ENCODE data around the gene ARHGAP12.
"Not testable (repeated sequence)": the region's sequence is repeated elsewhere in the genome, so short reads cannot be mapped to it uniquely, and the experiment has no call there.

Gene ARHGAP12

GRCh38 chr10:31924833-31925232 lies 3.8 kb downstream of the ARHGAP12 start:
- no peak for DNase-seq (ENCODE audit: low read depth in 2 of 2)

- no peak for DNase-seq (ENCODE audit: low read depth in 2 of 2)
Measured at GRCh38 chr10:31923389-31923788, 5.2 kb downstream of the ARHGAP12 start.

- DNase-seq (ENCODE audit: low read depth in 2 of 2) = no peak
Measured at GRCh38 chr10:31921031-31921430, 7.6 kb downstream of the ARHGAP12 start.

GRCh38 chr10:31920538-31920937 lies 8.1 kb downstream of the ARHGAP12 start:
- DNase-seq (ENCODE audit: low read depth in 2 of 2) = no peak

GRCh38 chr10:31918671-31919409 lies 9.8 kb downstream of the ARHGAP12 start:
- DNase-seq (ENCODE audit: low read depth in 2 of 2) = no peak

GRCh38 chr10:31914370-31914769 lies 14.3 kb downstream of the ARHGAP12 start:
- DNase-seq (ENCODE audit: low read depth in 2 of 2) = no peak

- no peak for DNase-seq (ENCODE audit: low read depth in 2 of 2)
Measured at GRCh38 chr10:31912898-31913850, 15.5 kb downstream of the ARHGAP12 start.

- no peak for DNase-seq (ENCODE audit: low read depth in 2 of 2)
Measured at GRCh38 chr10:31912289-31912688, 16.3 kb downstream of the ARHGAP12 start.

- no peak for DNase-seq (ENCODE audit: low read depth in 2 of 2)
Measured at GRCh38 chr10:31910016-31910415, 18.6 kb downstream of the ARHGAP12 start.

- no peak for DNase-seq (ENCODE audit: low read depth in 2 of 2)
Measured at GRCh38 chr10:31908157-31908556, 20.5 kb downstream of the ARHGAP12 start.

GRCh38 chr10:31906039-31906438 lies 22.6 kb downstream of the ARHGAP12 start:
- DNase-seq (ENCODE audit: low read depth in 2 of 2) = no peak

GRCh38 chr10:31905586-31905985 lies 23.0 kb downstream of the ARHGAP12 start:
- no peak for DNase-seq (ENCODE audit: low read depth in 2 of 2)

- DNase-seq (ENCODE audit: low read depth in 2 of 2) = no peak
Measured at GRCh38 chr10:31902625-31903024, 26.0 kb downstream of the ARHGAP12 start.

- DNase-seq (ENCODE audit: low read depth in 2 of 2) = no peak
Measured at GRCh38 chr10:31897506-31897905, 31.1 kb downstream of the ARHGAP12 start.

- DNase-seq (ENCODE audit: low read depth in 2 of 2) = no peak
Measured at GRCh38 chr10:31896968-31897384, 31.7 kb downstream of the ARHGAP12 start.

- DNase-seq (ENCODE audit: low read depth in 2 of 2) = not testable (repeated sequence)
Measured at GRCh38 chr10:31895722-31896121, 32.9 kb downstream of the ARHGAP12 start.

- no peak for DNase-seq (ENCODE audit: low read depth in 2 of 2)
Measured at GRCh38 chr10:31888442-31888841, 40.2 kb downstream of the ARHGAP12 start.

- DNase-seq (ENCODE audit: low read depth in 2 of 2) = no peak
Measured at GRCh38 chr10:31887850-31888249, 40.8 kb downstream of the ARHGAP12 start.

GRCh38 chr10:31886885-31887284 lies 41.7 kb downstream of the ARHGAP12 start:
- DNase-seq (ENCODE audit: low read depth in 2 of 2) = no peak

GRCh38 chr10:31885971-31886370 lies 42.7 kb downstream of the ARHGAP12 start:
- no peak for DNase-seq (ENCODE audit: low read depth in 2 of 2)

GRCh38 chr10:31884386-31884785 lies 44.2 kb downstream of the ARHGAP12 start:
- DNase-seq (ENCODE audit: low read depth in 2 of 2) = no peak

GRCh38 chr10:31883397-31883796 lies 45.2 kb downstream of the ARHGAP12 start:
- DNase-seq (ENCODE audit: low read depth in 2 of 2) = no peak

GRCh38 chr10:31878486-31878885 lies 50.1 kb downstream of the ARHGAP12 start:
- no peak for DNase-seq (ENCODE audit: low read depth in 2 of 2)

All from stimulated activated CD4-positive, alpha-beta T cell treated with anti-CD3 and anti-CD28 coated beads, Interleukin-4, amount 100 ng/mL, for 48 hours (primary cell).